GM21367 (cell line): ENCODE measurements around the gene NANOS3.

ENCODE experiments used
- ATAC-seq: cut with Tn5 transposase; IDR thresholded peaks from one replicate; pipeline ENCODE4 v1.9.1; 2021; ENCODE audit not compliant: unreplicated experiment

NANOS3 gene

GRCh38 chr19:13884726-13885591, 8.0 kb downstream of the NANOS3 start:
- no peak for ATAC-seq

DNA sequence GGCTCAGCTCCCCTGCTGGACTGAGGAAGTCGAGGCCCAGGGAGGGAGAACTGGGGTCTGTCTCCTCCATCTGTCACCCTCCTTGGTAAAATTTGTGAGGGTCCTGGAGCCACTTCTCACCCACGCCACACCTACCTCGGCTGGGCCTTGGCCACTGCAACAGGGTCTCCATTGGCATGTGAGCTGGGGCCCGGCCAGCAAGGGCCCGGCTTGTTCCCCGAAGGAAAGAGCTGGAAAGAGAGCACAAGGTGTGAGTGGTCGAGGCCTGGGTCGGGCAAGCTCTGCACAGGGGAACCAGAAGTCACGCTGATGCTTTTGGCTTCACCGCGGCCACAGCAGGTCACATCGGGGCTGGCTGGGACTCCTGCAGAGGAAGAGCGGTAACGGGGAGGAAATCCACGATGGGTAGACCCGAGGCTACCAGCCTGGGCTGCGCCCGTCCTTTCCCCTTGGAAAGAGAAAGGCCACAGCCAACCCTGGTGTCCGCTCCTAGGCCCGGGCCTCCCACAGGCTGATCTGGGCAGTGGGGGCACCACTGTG, 9.0 kb downstream of the NANOS3 start:
- no peak for ATAC-seq

- ATAC-seq: no peak
Observed at GRCh38 chr19:13887018-13887436, 10.1 kb downstream of the NANOS3 start.

DNA sequence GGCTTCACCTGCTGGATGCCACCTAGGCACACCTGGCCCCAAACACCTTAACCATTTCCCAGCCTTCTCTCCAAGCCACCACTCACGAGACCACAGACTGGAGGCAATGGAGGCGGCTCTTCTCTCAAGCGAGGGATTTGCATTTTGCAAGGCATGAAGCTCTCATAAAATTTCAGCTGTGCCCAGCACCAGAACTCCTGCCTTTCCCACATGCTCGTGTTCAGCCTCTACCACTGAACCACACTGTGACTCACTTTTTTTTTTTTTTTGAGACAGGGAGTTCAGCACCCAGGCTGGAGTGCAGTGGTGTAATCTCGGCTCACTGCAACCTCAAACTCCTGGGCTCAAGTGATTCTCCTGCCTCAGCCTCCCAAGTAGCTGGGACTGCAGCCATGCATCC, 10.6 kb downstream of the NANOS3 start:
- no peak for ATAC-seq

GRCh38 chr19:13888281-13888680, 11.3 kb downstream of the NANOS3 start:
- no peak for ATAC-seq

DNA sequence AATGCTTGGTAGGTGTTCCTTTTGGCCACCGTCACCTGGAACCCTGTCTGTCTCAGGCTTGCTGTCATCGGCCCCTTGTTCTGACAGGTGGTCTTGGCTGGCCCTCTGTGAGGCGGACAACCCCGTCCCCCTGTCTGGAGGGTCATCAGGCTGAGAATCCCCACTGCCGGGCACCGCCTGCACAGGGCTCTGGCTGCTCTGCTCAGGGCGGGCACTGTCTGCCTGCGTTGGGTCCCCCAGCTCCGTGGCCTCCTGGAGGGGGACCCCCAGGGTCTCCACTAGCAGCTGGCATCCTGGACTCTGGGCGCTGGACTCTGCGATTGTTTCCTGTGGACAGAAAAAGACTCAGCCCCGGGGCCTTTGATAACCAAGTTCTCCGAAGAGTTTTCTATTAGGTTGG, 13.2 kb downstream of the NANOS3 start:
- ATAC-seq: no peak

DNA sequence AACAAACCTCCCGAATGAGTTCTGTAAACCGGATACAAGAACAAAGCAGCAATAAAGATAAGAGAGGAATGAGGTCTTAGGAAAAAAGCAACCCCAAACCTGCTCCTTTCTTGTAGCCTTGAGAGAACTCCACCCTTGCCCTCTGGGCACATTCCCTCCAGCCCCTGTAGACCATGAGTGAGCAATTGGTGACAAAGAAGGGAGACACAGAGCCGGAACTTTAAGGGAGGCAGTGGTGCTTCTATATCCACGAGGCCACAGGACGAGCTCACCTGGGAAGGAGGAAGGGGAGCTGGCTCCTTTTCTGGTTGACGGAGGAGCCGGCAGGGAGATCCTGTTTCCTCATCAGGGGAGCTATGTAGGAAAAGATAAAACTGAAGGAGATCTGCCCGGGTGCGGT, 15.9 kb downstream of the NANOS3 start:
- no peak for ATAC-seq

DNA sequence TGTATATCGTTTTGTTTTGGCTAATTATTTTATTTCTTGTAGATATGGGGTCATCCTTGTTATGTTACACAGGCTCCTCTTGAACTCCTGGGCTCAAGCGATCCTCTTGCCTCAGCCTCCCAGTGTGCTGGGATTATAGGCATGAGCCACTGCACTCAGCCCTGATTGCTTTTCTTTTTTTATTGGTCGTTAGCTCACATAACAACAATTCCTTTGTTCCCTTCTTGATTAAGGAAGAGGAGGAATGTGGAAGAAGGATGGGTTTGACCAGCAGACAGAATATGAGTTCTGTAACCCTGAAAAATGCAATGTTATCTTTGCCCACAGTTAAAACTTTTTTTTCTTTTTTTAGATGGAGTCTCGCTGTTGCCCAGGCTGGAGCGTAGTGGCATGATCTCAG, 17.6 kb downstream of the NANOS3 start:
- no peak for ATAC-seq

- no peak for ATAC-seq
Observed at GRCh38 chr19:13896227-13896626, 19.3 kb downstream of the NANOS3 start.

- no peak for ATAC-seq
Observed at GRCh38 chr19:13899393-13899792, 22.5 kb downstream of the NANOS3 start.

DNA sequence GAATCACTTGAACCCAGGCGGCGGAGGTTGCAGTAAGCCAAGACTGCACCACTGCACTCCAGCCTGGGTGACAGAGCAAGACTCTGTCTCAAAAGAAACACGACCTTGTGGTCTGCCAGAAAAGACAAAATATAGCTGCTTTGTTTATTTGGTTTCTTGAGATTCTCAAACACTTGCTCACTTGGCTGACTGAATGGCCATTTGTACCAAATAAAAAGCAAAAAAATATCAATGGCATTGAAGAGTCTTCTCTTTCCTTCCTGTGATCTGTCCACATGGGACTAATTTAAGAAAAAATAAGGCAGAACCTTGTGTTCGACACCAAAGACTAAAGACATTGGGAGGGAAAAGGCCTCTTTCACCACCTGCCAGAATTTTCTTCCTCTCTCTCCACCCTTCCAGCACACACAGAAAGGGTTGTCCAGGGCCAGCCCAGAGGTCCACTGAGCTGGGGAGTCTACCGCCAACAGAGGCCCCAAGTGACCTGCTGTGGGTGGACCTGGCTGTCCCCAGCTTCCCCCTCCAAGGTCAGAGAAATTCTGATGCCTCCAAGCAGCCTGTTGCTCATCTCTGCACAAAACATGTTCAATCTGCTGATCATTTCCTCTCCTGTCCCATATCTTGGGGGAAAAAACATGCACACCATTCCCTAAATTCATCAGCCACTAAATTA, 23.1 kb downstream of the NANOS3 start:
- ATAC-seq: no peak

DNA sequence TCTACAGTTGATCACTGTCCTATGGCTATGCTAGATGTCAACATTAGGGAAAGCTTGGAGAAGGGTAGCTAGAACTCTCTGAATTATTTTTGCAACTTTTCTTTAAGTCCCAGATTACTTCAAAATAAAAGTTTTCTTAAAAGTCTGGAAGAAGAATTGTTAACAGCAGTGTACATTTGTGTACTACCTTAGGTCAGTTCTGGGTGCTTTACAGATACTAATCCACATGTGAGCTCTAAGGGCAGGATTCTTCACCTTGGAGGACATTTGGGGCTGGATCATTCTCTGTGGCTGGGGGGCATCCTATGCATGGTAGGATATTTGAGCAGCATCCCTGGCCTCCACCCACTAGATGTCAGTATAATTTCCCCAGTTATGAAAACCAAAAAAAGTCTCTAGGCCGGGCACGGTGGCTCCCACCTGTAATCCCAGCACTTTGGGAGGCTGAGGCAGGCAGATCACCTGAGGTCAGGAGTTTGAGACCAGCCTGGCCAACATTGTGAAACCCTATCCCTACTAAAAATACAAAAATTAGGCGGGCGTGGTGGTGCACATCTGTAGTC, 26.1 kb downstream of the NANOS3 start:
- ATAC-seq: no peak

- ATAC-seq: peak; percentile 79
Observed at GRCh38 chr19:13905634-13906520, 28.9 kb downstream of the NANOS3 start, which contains the start of the genes BRME1 and CC2D1A. Gene BRME1, minus strand, starts transcription at chr19:13906117. Its CDS starts 1,225 bp downstream, at chr19:13904892. Gene CC2D1A, plus strand, starts transcription at chr19:13906201. Its CDS starts 241 bp downstream, at chr19:13906442.

- no peak for ATAC-seq
Observed at GRCh38 chr19:13906521-13906904, 29.6 kb downstream of the NANOS3 start.

DNA sequence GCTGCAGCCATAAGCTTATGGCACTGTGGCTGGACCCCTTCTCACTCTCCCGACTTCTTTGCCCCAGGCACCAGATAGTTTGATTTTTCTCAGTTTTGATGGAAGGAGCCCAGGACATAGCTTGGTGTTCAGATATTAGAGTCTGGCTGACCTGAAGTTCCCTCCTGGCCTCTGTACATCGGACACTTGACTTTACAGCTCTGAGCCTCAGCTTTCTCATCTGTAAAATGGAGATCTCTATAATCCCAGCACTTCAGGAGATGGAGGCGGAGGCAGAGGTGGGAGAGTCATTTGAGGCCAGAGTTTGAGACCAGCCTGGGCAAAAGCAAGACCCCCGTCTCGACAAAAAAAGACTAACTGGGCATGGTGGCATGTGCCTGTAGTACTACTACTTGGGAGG, 30.0 kb downstream of the NANOS3 start:
- no peak for ATAC-seq

DNA sequence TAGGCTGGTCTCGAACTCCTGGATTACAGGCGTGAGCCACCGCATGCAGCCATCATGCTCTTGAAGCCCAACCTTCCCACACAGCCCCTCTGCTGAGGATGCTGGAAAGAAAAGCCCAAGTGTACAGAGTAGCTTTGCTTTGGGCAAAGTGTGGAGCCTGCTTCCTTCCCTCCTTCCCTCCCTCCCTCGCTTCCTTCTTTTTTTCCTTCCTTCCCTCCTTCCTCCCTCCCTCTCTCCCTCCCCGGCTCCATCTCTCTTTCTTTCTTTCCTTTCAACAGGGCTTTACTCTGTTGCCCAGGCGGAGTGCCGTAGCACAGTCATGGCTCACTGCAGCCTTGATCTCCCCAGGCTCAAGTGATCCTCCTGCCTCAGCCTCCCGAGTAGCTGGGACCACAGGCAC, 31.7 kb downstream of the NANOS3 start:
- ATAC-seq: no peak

DNA sequence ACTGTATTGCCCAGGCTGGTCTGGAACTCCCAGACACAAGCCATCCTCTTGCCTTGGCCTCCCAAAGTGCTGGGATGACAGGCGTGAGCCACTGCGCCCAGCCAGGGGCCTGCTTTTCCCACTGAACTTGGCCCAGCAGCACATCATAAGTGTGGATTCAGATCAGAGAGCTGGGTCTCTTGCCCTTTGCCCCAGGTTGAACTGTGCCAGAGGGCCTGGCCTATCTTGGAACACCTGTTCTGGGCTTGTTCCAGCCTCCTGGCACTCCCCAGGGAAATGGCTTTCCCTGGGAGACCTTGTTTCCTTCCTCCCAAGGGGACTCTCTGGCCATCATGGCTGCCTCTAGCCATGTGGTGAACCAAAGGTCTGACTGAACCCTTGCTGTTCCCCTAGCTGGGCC, 32.5 kb downstream of the NANOS3 start:
- ATAC-seq: no peak

- no peak for ATAC-seq
Observed at GRCh38 chr19:13913352-13913751, 36.4 kb downstream of the NANOS3 start.

- no peak for ATAC-seq
Observed at GRCh38 chr19:13914777-13915176, 37.8 kb downstream of the NANOS3 start.

DNA sequence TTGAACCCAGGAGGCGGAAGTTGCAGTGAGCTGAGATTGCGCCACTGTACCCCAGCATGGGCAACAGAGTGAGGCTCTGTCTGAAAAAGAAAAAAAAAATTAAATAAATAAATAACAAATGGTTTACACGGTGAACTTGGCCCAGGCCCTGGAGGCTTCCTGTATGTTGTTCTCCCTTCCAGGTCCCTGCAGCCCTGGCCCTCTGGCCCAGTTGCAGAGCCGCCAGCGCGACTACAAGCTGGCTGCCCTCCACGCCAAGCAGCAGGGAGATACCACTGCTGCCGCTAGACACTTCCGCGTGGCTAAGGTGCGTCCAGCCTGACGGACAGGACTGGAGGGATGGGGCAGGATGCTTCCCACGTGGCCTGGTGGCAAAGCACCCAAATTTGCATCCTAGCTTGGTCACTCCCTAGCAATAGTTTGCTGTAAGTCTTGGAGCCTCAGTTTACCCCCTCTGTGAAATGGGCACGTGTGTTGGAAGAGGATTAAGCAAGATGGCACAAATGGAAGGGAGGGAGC, 41.0 kb downstream of the NANOS3 start:
- no peak for ATAC-seq
